Measurements from ENCODE around the gene LCE3B. TPM values are rescaled to one million over a fixed set of nuclear protein-coding genes. Genes with fewer than 3 reads are reported as not detected.

The LCE3B gene
- total RNA-seq, 6 donors from 2014 or later: not detected

- no peaks in the 10 kb centered on the region for H3K27me3 ChIP-seq
- DNase-seq (no peak), ATAC-seq (ENCODE audit: low FRiP score in 2 of 2) (no peak)
- peaks cover 0 to 21% (median 14%) of the 10 kb centered on the region in 4 donors for H3K9me3 ChIP-seq
- no peaks in the 10 kb centered on the region for H3K36me3 ChIP-seq
- peaks cover 0 to 6% (median 0%) of the 10 kb centered on the region in 4 donors for H3K4me1 ChIP-seq
- no peak overlapping the region for H3K4me3 ChIP-seq
- WGBS, 2 donors: 72 to 76% methylated on average over 3 of the region's 3 CpGs
- TF ChIP-seq POLR2AphosphoS5 (IDR thresholded peaks at IDR 0.05) (no peak), EP300 (IDR thresholded peaks at IDR 0.05) (no peak)
- TF ChIP-seq, protein P1, sequence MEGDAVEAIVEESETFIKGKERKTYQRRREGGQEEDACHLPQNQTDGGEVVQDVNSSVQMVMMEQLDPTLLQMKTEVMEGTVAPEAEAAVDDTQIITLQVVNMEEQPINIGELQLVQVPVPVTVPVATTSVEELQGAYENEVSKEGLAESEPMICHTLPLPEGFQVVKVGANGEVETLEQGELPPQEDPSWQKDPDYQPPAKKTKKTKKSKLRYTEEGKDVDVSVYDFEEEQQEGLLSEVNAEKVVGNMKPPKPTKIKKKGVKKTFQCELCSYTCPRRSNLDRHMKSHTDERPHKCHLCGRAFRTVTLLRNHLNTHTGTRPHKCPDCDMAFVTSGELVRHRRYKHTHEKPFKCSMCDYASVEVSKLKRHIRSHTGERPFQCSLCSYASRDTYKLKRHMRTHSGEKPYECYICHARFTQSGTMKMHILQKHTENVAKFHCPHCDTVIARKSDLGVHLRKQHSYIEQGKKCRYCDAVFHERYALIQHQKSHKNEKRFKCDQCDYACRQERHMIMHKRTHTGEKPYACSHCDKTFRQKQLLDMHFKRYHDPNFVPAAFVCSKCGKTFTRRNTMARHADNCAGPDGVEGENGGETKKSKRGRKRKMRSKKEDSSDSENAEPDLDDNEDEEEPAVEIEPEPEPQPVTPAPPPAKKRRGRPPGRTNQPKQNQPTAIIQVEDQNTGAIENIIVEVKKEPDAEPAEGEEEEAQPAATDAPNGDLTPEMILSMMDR (IDR thresholded peaks at IDR 0.05): no peak
- no peak overlapping the region for H3K27ac ChIP-seq
These were observed 8.4 kb downstream of the LCE3B start for GRCh38 chr1:152621993-152622392.

GRCh38 chr1:152622803-152623202, 9.2 kb downstream of the LCE3B start, which contains the start of gene LCE3A:
LCE3A (minus strand) TSS chr1:152623103; CDS start chr1:152623103, 0 bp downstream.
- TF ChIP-seq POLR2A (IDR thresholded peaks at IDR 0.05): no peak
- no peak for TF ChIP-seq EP300 (IDR thresholded peaks at IDR 0.05)
- TF ChIP-seq POLR2AphosphoS5 (IDR thresholded peaks at IDR 0.05): no peak
- TF ChIP-seq, protein P1 (IDR thresholded peaks at IDR 0.05): no peak
- Histone ChIP-seq H3K4me3 (no peak within 1 kb of the TSS), H3K36me3 (no peaks in the 10 kb centered on the region), H3K27ac (no peak within 1 kb of the TSS), H3K27me3 (no peaks in the 10 kb centered on the region), H3K9me3 (peaks cover 0 to 18% (median 13%) of the 10 kb centered on the region in 4 donors), H3K4me1 (peaks cover 0 to 6% (median 0%) of the 10 kb centered on the region in 4 donors)
- DNase-seq: peak in 1 of 2 donors; percentile 48
- no peak for ATAC-seq (ENCODE audit: low FRiP score in 2 of 2)
- WGBS, 2 donors: 36 to 37% methylated on average over 5 to 10 of the region's 10 CpGs

- WGBS, 2 donors: 18 to 38% methylated on average over 15 to 29 of the region's 29 CpGs
- Histone ChIP-seq H3K27ac (no peak overlapping the region), H3K9me3 (peaks cover 0 to 17% (median 13%) of the 10 kb centered on the region in 4 donors), H3K36me3 (no peaks in the 10 kb centered on the region), H3K27me3 (no peaks in the 10 kb centered on the region), H3K4me1 (peaks cover 0 to 6% (median 0%) of the 10 kb centered on the region in 4 donors), H3K4me3 (no peak overlapping the region)
- TF ChIP-seq EP300 (IDR thresholded peaks at IDR 0.05) (no peak), POLR2A (IDR thresholded peaks at IDR 0.05) (no peak), POLR2AphosphoS5 (IDR thresholded peaks at IDR 0.05) (no peak)
- TF ChIP-seq, protein P1 (IDR thresholded peaks at IDR 0.05): no peak
- ATAC-seq (ENCODE audit: low FRiP score in 2 of 2): peak; percentile 13 to 29
- DNase-seq: peak in 1 of 2 donors; percentile 62
These were observed 9.7 kb downstream of the LCE3B start for GRCh38 chr1:152623203-152623844.

GRCh38 chr1:152626744-152627143, 13.1 kb downstream of the LCE3B start:
- 65 to 82% methylated on average over 1 of the region's 1 CpG for WGBS, 2 donors

GRCh38 chr1:152630596-152630995, 17.0 kb downstream of the LCE3B start:
- DNase-seq (no peak), ATAC-seq (ENCODE audit: low FRiP score in 2 of 2) (no peak)
- whole genome bisulfite sequencing, 2 donors: 94 to 95% methylated on average over 3 of the region's 3 CpGs
- H3K4me1 ChIP-seq: no peaks in the 10 kb centered on the region
- H3K27me3 ChIP-seq: no peaks in the 10 kb centered on the region
- no peak overlapping the region for H3K4me3 ChIP-seq
- H3K27ac ChIP-seq: no peak overlapping the region
- H3K9me3 ChIP-seq: no peaks in the 10 kb centered on the region
- H3K36me3 ChIP-seq: no peaks in the 10 kb centered on the region
- TF ChIP-seq POLR2A (IDR thresholded peaks at IDR 0.05): no peak
- TF ChIP-seq, protein P1 (IDR thresholded peaks at IDR 0.05): no peak
- no peak for TF ChIP-seq EP300 (IDR thresholded peaks at IDR 0.05)
- TF ChIP-seq POLR2AphosphoS5 (IDR thresholded peaks at IDR 0.05): no peak

More at GRCh38 chr1:152626744-152627143, 13.1 kb downstream of the LCE3B start:
- H3K36me3 ChIP-seq: no peaks in the 10 kb centered on the region
- H3K9me3 ChIP-seq: no peaks in the 10 kb centered on the region
- no peak overlapping the region for H3K4me3 ChIP-seq
- ATAC-seq (ENCODE audit: low FRiP score in 2 of 2) (no peak), DNase-seq (no peak)
- H3K27ac ChIP-seq: no peak overlapping the region
- no peaks in the 10 kb centered on the region for H3K27me3 ChIP-seq
- TF ChIP-seq POLR2AphosphoS5 (IDR thresholded peaks at IDR 0.05): no peak
- peaks cover 0 to 6% (median 0%) of the 10 kb centered on the region in 4 donors for H3K4me1 ChIP-seq
